K562 (cell line): ENCODE measurements around the gene XPO6. TPM values are rescaled to one million over a fixed set of nuclear protein-coding genes. Genes with fewer than 3 reads are reported as not detected.

ENCODE experiments used
- ATAC-seq: fragments of 200-7000 bp; cut with Tn5 transposase; 3 replicates; pipeline ENCODE4 v1.9.1; 2020; ENCODE audit warnings: moderate library complexity
- BruUV-seq: library from RNA; stranded (reverse); fragments of 400-500 nt; replicated peaks from 2 replicates; lab custom pipeline; 2021; lab: Mats Ljungman, UMichigan
- CTCF ChIA-PET: fragments of 300-600 bp; formaldehyde crosslinking; extraction: SDS; loops from one replicate; lab custom pipeline; 2021; ENCODE audit warnings: low intra/inter-chr PET ratio; lab: Yijun Ruan, JAX
- POLR2A ChIA-PET: fragments of 300-600, 350-650 bp; sonication (Branson Sonifier 250); formaldehyde crosslinking; extraction: SDS; loops from one replicate; lab custom pipeline; 2021; ENCODE audit warnings: antibody characterized with exemption, inconsistent platforms; lab: Yijun Ruan, JAX
- DNase-seq, 4 experiments: peaks; one replicate each; pipeline versions ENCODE4 v3.0.0 to v3.0.0-alpha.2; 2011 to 2018; ENCODE audit warnings: low spot score in 3 of 4, mixed read lengths in 3 of 4; ENCODE audit errors: extremely low read depth in 1 of 4
- FAIRE-seq: peaks from 2 replicates; lab custom pipeline; 2011; peaks lifted over from hg19 to GRCh38; lab: Jason Lieb, UNC
- H2AFZ ChIP-seq: 2 replicates; pipeline ENCODE4 v1.6.0; 2011; ENCODE audit warnings: low read depth, low read length, control low read depth, inconsistent platforms
- H3K27ac ChIP-seq: fragments of 200-600 bp; 3 replicates; pipeline ENCODE4 v1.8.0; 2011; ENCODE audit warnings: low read depth, mild to moderate bottlenecking, control low read depth, inconsistent platforms, low read length, moderate library complexity, mixed read lengths; ENCODE audit errors: extremely low read depth
- H3K27me3 ChIP-seq, 2 experiments: fragments of 300-600 bp in 1 of 2; 2 replicates in 1 of 2; 3 replicates in 1 of 2; pipeline versions ENCODE4 v1.6.0 to v1.8.0; 2011; ENCODE audit warnings: inconsistent platforms in 2 of 2, low read length in 2 of 2, mild to moderate bottlenecking in 1 of 2, mixed read lengths in 1 of 2, moderate library complexity in 1 of 2; ENCODE audit not compliant: control insufficient read depth in 2 of 2, insufficient read depth in 2 of 2
- H3K36me3 ChIP-seq: fragments of 300-600 bp; 3 replicates; pipeline ENCODE4 v1.8.0; 2011; ENCODE audit warnings: mild to moderate bottlenecking, low read length, inconsistent platforms; ENCODE audit not compliant: control insufficient read depth, insufficient read depth
- H3K4me1 ChIP-seq, 2 experiments: fragments of 200-600 bp in 1 of 2; replicated peaks in 1 of 2; 2 replicates in 1 of 2; 3 replicates in 1 of 2; pipeline versions ENCODE4 v1.5.1 to v1.8.0; 2011; ENCODE audit warnings: inconsistent platforms in 2 of 2, low read length in 2 of 2, mild to moderate bottlenecking in 1 of 2, mixed read lengths in 1 of 2, moderate library complexity in 1 of 2; ENCODE audit not compliant: control insufficient read depth in 2 of 2, insufficient read depth in 2 of 2
- H3K4me2 ChIP-seq: 2 replicates; pipeline ENCODE4 v1.6.1; 2011; ENCODE audit warnings: low read length, control low read depth, inconsistent platforms, mixed read lengths; ENCODE audit not compliant: insufficient read depth
- H3K4me3 ChIP-seq: fragments of 200-600 bp; sonication (generic), shearing (Covaris generic); 2 replicates; pipeline ENCODE4 v1.5.1; 2016; ENCODE audit warnings: control low read depth, inconsistent platforms
- H3K79me2 ChIP-seq: fragments of 200-600 bp; 3 replicates; pipeline ENCODE4 v1.8.0; 2011; ENCODE audit warnings: low read length, inconsistent platforms; ENCODE audit not compliant: control insufficient read depth, insufficient read depth
- H3K9ac ChIP-seq, 2 experiments: 2 replicates each; pipeline versions ENCODE4 v1.6.0 to v1.6.1; 2011; ENCODE audit warnings: low read depth in 2 of 2, low read length in 2 of 2, control low read depth in 1 of 2, inconsistent platforms in 1 of 2, mild to moderate bottlenecking in 1 of 2, mixed read lengths in 1 of 2; ENCODE audit not compliant: insufficient read depth in 1 of 2
- H3K9me1 ChIP-seq: one replicate; pipeline ENCODE4 v1.6.0; 2011; ENCODE audit warnings: inconsistent platforms, mild to moderate bottlenecking, low read length, moderate library complexity; ENCODE audit not compliant: control insufficient read depth, insufficient read depth
- H3K9me3 ChIP-seq: replicated peaks from 2 replicates; pipeline ENCODE4 v1.5.1; 2011; ENCODE audit warnings: low read depth, low read length, inconsistent platforms; ENCODE audit not compliant: control insufficient read depth, insufficient read depth
- H4K20me1 ChIP-seq: replicated peaks from 2 replicates; pipeline ENCODE4 v1.6.1; 2011; ENCODE audit warnings: low read length, inconsistent platforms, mixed read lengths; ENCODE audit not compliant: control insufficient read depth, insufficient read depth
- CEBPG ChIP-seq, 3 experiments: fragments of 200-800 bp in 1 of 3; sonication (Bioruptor generic) in 1 of 3; sonication (generic) in 1 of 3; formaldehyde crosslinking in 1 of 3; IDR thresholded peaks in 2 of 3; conservative IDR thresholded peaks in 1 of 3; 2 replicates each; pipeline versions ENCODE4 v1.6.1 to v1.8.0; 2016 to 2022; ENCODE audit warnings: missing compliant biosample characterization in 2 of 3, missing genetic modification characterization in 2 of 3, mild to moderate bottlenecking in 1 of 3, missing genetic modification reagents in 1 of 3
- CHCHD3 ChIP-seq: fragments of 250-450 bp; sonication (Bioruptor Pico); IDR thresholded peaks from 2 replicates; pipeline ENCODE4 v2.1.2; 2022; ENCODE audit warnings: mild to moderate bottlenecking
- DMBX1 ChIP-seq: fragments of 250-450 bp; sonication (Bioruptor Pico); IDR thresholded peaks from 2 replicates; pipeline ENCODE4 v1.8.0; 2022; ENCODE audit warnings: inconsistent platforms, mild to moderate bottlenecking, moderate library complexity, borderline replicate concordance
- EP300 ChIP-seq: IDR thresholded peaks from 2 replicates; pipeline ENCODE4 v1.6.1; 2012; ENCODE audit warnings: low read length, improper control_type of control experiment
- ESRRA ChIP-seq: fragments of 450-650 bp; IDR thresholded peaks from 2 replicates; pipeline ENCODE4 v1.6.1; 2014; ENCODE audit warnings: low read depth, mild to moderate bottlenecking, moderate library complexity, borderline replicate concordance
- HES1 ChIP-seq: fragments of 450-650 bp; IDR thresholded peaks from 2 replicates; pipeline ENCODE4 v1.6.1; 2016; ENCODE audit warnings: low read depth, mild to moderate bottlenecking, moderate library complexity
- HMBOX1 ChIP-seq: sonication (generic); IDR thresholded peaks from 2 replicates; pipeline ENCODE4 v1.6.1; 2016
- MYC ChIP-seq, 2 experiments: fragments of 250-450 bp in 1 of 2; sonication (Bioruptor Pico) in 1 of 2; IDR thresholded peaks; 2 replicates each; pipeline versions ENCODE4 v1.5.1 to v1.6.1; 2012 to 2021; ENCODE audit warnings: low read depth in 2 of 2, borderline replicate concordance in 1 of 2, improper control_type of control experiment in 1 of 2, low read length in 1 of 2, mild to moderate bottlenecking in 1 of 2, moderate library complexity in 1 of 2
- NCOA1 ChIP-seq: fragments of 450-650 bp; IDR thresholded peaks from 2 replicates; pipeline ENCODE4 v1.6.1; 2016; ENCODE audit warnings: low read depth
- NFIX ChIP-seq: fragments of 250-450 bp; sonication (Bioruptor Pico); IDR thresholded peaks from 2 replicates; pipeline ENCODE4 v1.4.0; 2020; ENCODE audit warnings: low read depth, mild to moderate bottlenecking, moderate library complexity
- SLC30A9 ChIP-seq: fragments of 250-450 bp; sonication (Bioruptor Pico); IDR thresholded peaks from 2 replicates; pipeline ENCODE4 v1.8.0; 2022; ENCODE audit warnings: mild to moderate bottlenecking, moderate library complexity
- WHSC1 ChIP-seq: IDR thresholded peaks from one replicate; pipeline ENCODE4 v1.6.1; 2012; ENCODE audit warnings: low read length, control low read depth, inconsistent platforms
- ZFP30 ChIP-seq: fragments of 250-450 bp; sonication (Bioruptor Pico); IDR thresholded peaks from 2 replicates; pipeline ENCODE4 v1.8.0; 2022; ENCODE audit warnings: moderate library complexity, mild to moderate bottlenecking, inconsistent platforms, borderline replicate concordance
- ZFPM2 ChIP-seq: fragments of 250-450 bp; sonication (Bioruptor Pico); IDR thresholded peaks from 2 replicates; pipeline ENCODE4 v1.5.1; 2022; ENCODE audit warnings: mild to moderate bottlenecking
- ZNF134 ChIP-seq: fragments of 250-450 bp; sonication (Bioruptor Pico); conservative IDR thresholded peaks from 2 replicates; pipeline ENCODE4 v1.4.0; 2020
- ZNF431 ChIP-seq: sonication (generic); formaldehyde crosslinking; IDR thresholded peaks from 2 replicates; pipeline ENCODE4 v1.8.0; 2022; ENCODE audit warnings: mild to moderate bottlenecking, missing genetic modification reagents
- ZNF589 ChIP-seq: fragments of 200-800 bp; sonication (Bioruptor generic); IDR thresholded peaks from 2 replicates; pipeline ENCODE4 v1.6.1; 2016; ENCODE audit warnings: low read depth, missing genetic modification characterization, missing compliant biosample characterization
- WGBS: fragments of 100-300 bp; shearing (Covaris generic); methylation state at CpG from one replicate; pipeline ENCODE4 v1.1.6; 2016; ENCODE audit warnings: low coverage, mixed read lengths; ENCODE audit not compliant: insufficient coverage; ENCODE audit errors: missing lambda C conversion rate; 5-methylcytosine and 5-hydroxymethylcytosine counted together
- in situ Hi-C: fragments of 300-500 bp; cut with MboI; formaldehyde crosslinking; loops from 4 replicates; pipeline ENCODE4 v1.15.0; 2018; ENCODE audit warnings: inconsistent platforms, mixed read lengths
- intact Hi-C: fragments of 100-400 bp; cut with micrococcal nuclease; formaldehyde crosslinking; loops from 2 replicates; pipeline ENCODE4 v1.14.2; 2022
- polyA plus RNA-seq, 8 experiments: library from polyadenylated mRNA; depleted of rRNA in 4 of 8; stranded (reverse) in 5 of 8; unstranded in 3 of 8; fragments of >200 nt; fragmentation: Nextera tagmentation in 2 of 8; fragmentation: Illumina TruSeq in 1 of 8; extraction: Ambion mirVana in 2 of 8; extraction: Trizol in 1 of 8; gene quantifications; 2 replicates each; pipeline versions ENCODE4 v1.2.1 to v1.2.3, GENCODE V29; 2011 to 2014; ENCODE audit warnings: inconsistent platforms in 1 of 8, missing spikeins in 1 of 8
- total RNA-seq, 7 experiments: library from RNA; depleted of rRNA in 6 of 7; stranded (reverse); fragments of >200 nt in 6 of 7; fragmentation: Illumina TruSeq in 2 of 7; extraction: Trizol in 2 of 7; gene quantifications; 2 replicates each; pipeline versions ENCODE4 v1.2.1 to v1.2.3, GENCODE V29; 2011 to 2021; ENCODE audit warnings: low replicate concordance in 1 of 7
- TF ChIP-seq, protein P1 (sequence below): sonication (generic); formaldehyde crosslinking; IDR thresholded peaks from 2 replicates; pipeline ENCODE4 v1.8.1; 2023; ENCODE audit warnings: mild to moderate bottlenecking, missing genetic modification reagents

The XPO6 gene
- total and polyA plus RNA-seq, 9 of the 15 experiments (the other 6 are each of a cell fraction or from before 2014, with no cell fraction given) = 11.2 to 196 (median 119) TPM

GRCh38 chr16:28164140-28164539, 47.6 kb downstream of the XPO6 start (continued):
- no peak for TF ChIP-seq HES1
- TF ChIP-seq CHCHD3 (CRISPR knock-in tag) = no peak
- TF ChIP-seq ZNF134 = no peak
- no peak for TF ChIP-seq NCOA1
- TF ChIP-seq NFIX (CRISPR knock-in tag) = no peak
- no peak for TF ChIP-seq ZNF431 (CRISPR knock-in tag)
- no peak for TF ChIP-seq ZFP30
- TF ChIP-seq, protein P1, sequence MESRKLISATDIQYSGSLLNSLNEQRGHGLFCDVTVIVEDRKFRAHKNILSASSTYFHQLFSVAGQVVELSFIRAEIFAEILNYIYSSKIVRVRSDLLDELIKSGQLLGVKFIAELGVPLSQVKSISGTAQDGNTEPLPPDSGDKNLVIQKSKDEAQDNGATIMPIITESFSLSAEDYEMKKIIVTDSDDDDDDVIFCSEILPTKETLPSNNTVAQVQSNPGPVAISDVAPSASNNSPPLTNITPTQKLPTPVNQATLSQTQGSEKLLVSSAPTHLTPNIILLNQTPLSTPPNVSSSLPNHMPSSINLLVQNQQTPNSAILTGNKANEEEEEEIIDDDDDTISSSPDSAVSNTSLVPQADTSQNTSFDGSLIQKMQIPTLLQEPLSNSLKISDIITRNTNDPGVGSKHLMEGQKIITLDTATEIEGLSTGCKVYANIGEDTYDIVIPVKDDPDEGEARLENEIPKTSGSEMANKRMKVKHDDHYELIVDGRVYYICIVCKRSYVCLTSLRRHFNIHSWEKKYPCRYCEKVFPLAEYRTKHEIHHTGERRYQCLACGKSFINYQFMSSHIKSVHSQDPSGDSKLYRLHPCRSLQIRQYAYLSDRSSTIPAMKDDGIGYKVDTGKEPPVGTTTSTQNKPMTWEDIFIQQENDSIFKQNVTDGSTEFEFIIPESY (CRISPR knock-in tag) = no peak

GRCh38 chr16:28163699-28164098, 48.1 kb downstream of the XPO6 start:
- Histone ChIP-seq H3K4me1 (peaks cover 0 to 5% of the 10 kb centered on the region in 2 experiments; a peak in 1 of 5 replicates), H3K4me3 (no peak overlapping the region), H3K9ac (no peak overlapping the region), H3K36me3 (peaks cover 84% of the 10 kb centered on the region), H3K27ac (peak overlapping the region; percentile 51; the same call in 1 of the 3 replicates), H2AFZ (no peak overlapping the region), H3K79me2 (peaks cover 43% of the 10 kb centered on the region; the same call in 2 of the 3 replicates), H3K9me3 (no peaks in the 10 kb centered on the region), H3K27me3 (no peaks in the 10 kb centered on the region), H3K4me2 (no peak overlapping the region), H3K9me1 (no peaks in the 10 kb centered on the region), H4K20me1 (no peaks in the 10 kb centered on the region; the same call in 1 of the 2 replicates)
- no TSS peak for BruUV-seq
- WGBS = 58% methylated on average over 4 of the region's 4 CpGs
- ATAC-seq (peak; percentile 74), FAIRE-seq (no peak), DNase-seq (no peak)
- CTCF ChIA-PET = no interaction called here
- in situ Hi-C loops = no loop called here
- intact Hi-C loops = loop anchor here (10.0 kb wide), 1 partner anchor 51 kb away; the partner anchor contains the start of gene XPO6
- POLR2A ChIA-PET = interaction anchor here (1.6 to 2.0 kb wide), 2 partner anchors 12 to 17 kb away, joined by 5 read pairs; no protein-coding TSS in a partner anchor
- TF ChIP-seq MYC (IDR thresholded peaks at IDR 0.05; ENCODE audit: low read depth, low read length) (0 out of 2 replicates have a peak, but pooled peaks have one; percentile 17), MYC (CRISPR knock-in tag; IDR thresholded peaks at IDR 0.05; ENCODE audit: borderline replicate concordance, low read depth) (no peak), WHSC1 (no peak), ESRRA (peak; percentile 79), EP300 (peak; percentile 39; the same call in 1 of the 2 replicates), ZFPM2 (CRISPR knock-in tag) (no peak), SLC30A9 (CRISPR knock-in tag) (no peak), ZNF589 (CRISPR knock-in tag) (0 out of 2 replicates have a peak, but pooled peaks have one; percentile 1), DMBX1 (CRISPR knock-in tag) (peak; percentile 40; the same call in 1 of the 2 replicates), HMBOX1 (0 out of 2 replicates have a peak, but pooled peaks have one; percentile 31), CEBPG (CRISPR knock-in tag; IDR thresholded peaks at IDR 0.05) (peak; percentile 80), CEBPG (tag; conservative IDR thresholded peaks at IDR 0.05 in 1 of 2, IDR thresholded peaks at IDR 0.05 in 1 of 2) (no peak)
